Measurements from ENCODE around the gene DMC1. TPM values are rescaled to one million over a fixed set of nuclear protein-coding genes. Genes with fewer than 3 reads are reported as not detected.

Gene DMC1
- total and polyA plus RNA-seq, 9 of the 15 experiments (the other 6 are each of a cell fraction or from before 2014, with no cell fraction given), result 5.5 to 55.5 (median 9.8) TPM

DNA sequence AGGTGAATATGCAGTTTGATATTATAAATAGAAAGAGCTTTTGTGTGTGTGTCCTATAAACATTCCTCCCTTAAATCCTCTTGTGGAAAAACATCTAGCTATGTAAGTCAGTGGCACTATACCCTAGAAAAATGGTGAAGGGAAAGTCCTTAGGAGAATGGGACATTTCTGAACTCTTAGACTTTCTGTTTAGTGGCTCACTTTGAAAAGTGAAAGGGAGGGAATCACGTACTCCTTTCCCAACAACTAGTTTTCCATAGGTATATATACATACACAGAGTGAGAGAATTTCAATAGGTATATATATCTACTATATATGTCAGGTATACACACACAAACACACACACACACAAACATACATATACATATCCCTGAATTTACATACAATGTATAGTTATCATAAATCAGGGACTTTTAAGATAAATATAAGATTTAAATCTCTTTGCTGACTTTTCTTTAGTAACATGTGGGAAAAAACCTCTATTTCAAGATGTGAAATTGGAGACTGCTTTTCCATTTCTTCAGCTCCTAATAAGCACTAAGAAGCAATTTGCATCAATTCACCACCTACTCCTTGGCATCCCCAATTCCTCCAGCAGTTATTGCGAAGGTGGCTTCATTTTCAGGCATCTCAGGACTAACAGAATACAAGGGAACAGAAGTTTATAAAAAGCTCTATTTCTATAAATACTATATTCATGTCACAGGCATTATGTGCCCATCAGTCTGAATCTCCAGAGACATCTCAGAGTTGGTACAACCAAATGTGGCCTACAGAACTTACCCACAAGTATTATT is 50.3 kb downstream of the DMC1 start:
- Histone ChIP-seq H3K79me2 (ENCODE audit: control insufficient read depth, insufficient read depth, low read length) (no peaks in the 10 kb centered on the region), H3K4me2 (ENCODE audit: insufficient read depth, low read length) (no peak overlapping the region), H3K27ac (ENCODE audit: extremely low read depth, low read depth, low read length) (no peak overlapping the region), H3K9me1 (ENCODE audit: control insufficient read depth, insufficient read depth, low read length) (no peaks in the 10 kb centered on the region), H3K36me3 (ENCODE audit: control insufficient read depth, insufficient read depth, low read length) (no peaks in the 10 kb centered on the region), H3K4me1 (replicated peaks in 1 of 2; ENCODE audit: control insufficient read depth in 2 of 2, insufficient read depth in 2 of 2, low read length in 2 of 2) (peaks cover 5 to 6% of the 10 kb centered on the region in 2 experiments; a peak in 4 of 5 replicates), H3K9ac (ENCODE audit: insufficient read depth in 1 of 2, low read depth in 2 of 2, low read length in 2 of 2) (no peak overlapping the region), H4K20me1 (replicated peaks; ENCODE audit: control insufficient read depth, insufficient read depth, low read length) (no peaks in the 10 kb centered on the region), H3K4me3 (no peak overlapping the region), H2AFZ (ENCODE audit: low read depth, low read length) (no peak overlapping the region), H3K9me3 (replicated peaks; ENCODE audit: control insufficient read depth, insufficient read depth, low read depth, low read length) (no peaks in the 10 kb centered on the region), H3K27me3 (ENCODE audit: control insufficient read depth in 2 of 2, insufficient read depth in 2 of 2, low read length in 2 of 2) (no peaks in the 10 kb centered on the region)
- FAIRE-seq, result no peak
- ChIA-PET CTCF (ENCODE audit: low intra/inter-chr PET ratio) (no interaction called here), POLR2A (no interaction called here)
- no peak for ATAC-seq
- no TSS peak for BruUV-seq (replicated peaks)
- 90% methylated on average over 2 of the region's 2 CpGs for WGBS (ENCODE audit: insufficient coverage, low coverage, missing lambda C conversion rate)
- TF ChIP-seq ZNF347 (CRISPR knock-in tag; IDR thresholded peaks at IDR 0.05; ENCODE audit: low read depth) (no peak), KDM1A (IDR thresholded peaks at IDR 0.05) (no peak), SMC3 (conservative IDR thresholded peaks at IDR 0.05; ENCODE audit: insufficient read depth, low read depth, low read length) (no peak)
- in situ Hi-C loops (cut with MboI), result no loop called here
- intact Hi-C loops (cut with micrococcal nuclease), result no loop called here
- DNase-seq (ENCODE audit: extremely low read depth in 1 of 4, low spot score in 3 of 4), result no peak

DNA sequence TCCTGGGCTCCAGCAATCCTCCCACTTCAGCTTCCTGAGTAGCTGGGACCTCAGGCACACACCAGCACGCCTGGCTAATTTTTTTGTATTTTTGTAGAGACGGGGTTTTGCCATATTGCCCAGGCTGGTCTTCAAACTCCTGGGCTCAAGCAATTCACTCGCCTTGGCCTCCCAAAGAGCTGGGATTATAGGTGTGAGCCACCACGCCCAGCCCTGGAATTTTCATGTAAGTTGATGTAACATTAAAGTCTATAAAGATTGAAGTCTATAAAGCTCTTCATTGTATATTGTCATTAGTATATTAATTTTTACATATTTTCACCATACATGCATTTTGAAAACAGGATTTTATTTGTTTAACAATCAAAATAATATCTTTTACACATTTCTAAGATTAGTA is 51.4 kb downstream of the DMC1 start:
- H2AFZ ChIP-seq (ENCODE audit: low read depth, low read length), result no peak overlapping the region
- WGBS (ENCODE audit: insufficient coverage, low coverage, missing lambda C conversion rate), result 57% methylated on average over 4 of the region's 4 CpGs
- no TSS peak for BruUV-seq (replicated peaks)
- POLR2A ChIA-PET, result no interaction called here
- DNase-seq (ENCODE audit: extremely low read depth in 1 of 4, low spot score in 3 of 4) (no peak), ATAC-seq (no peak), FAIRE-seq (no peak)
- CTCF ChIA-PET (ENCODE audit: low intra/inter-chr PET ratio), result interaction anchor here (0.5 kb wide), 1 partner anchor 31 kb away, joined by 3 read pairs; no protein-coding TSS in a partner anchor
- H3K79me2 ChIP-seq (ENCODE audit: control insufficient read depth, insufficient read depth, low read length), result no peaks in the 10 kb centered on the region
- peaks cover 10 to 13% of the 10 kb centered on the region in 2 experiments; a peak in 4 of 5 replicates for H3K4me1 ChIP-seq (replicated peaks in 1 of 2; ENCODE audit: control insufficient read depth in 2 of 2, insufficient read depth in 2 of 2, low read length in 2 of 2)
- no peaks in the 10 kb centered on the region for H3K36me3 ChIP-seq (ENCODE audit: control insufficient read depth, insufficient read depth, low read length)
- H3K9ac ChIP-seq (ENCODE audit: insufficient read depth in 1 of 2, low read depth in 2 of 2, low read length in 2 of 2), result no peak overlapping the region
- H3K9me1 ChIP-seq (ENCODE audit: control insufficient read depth, insufficient read depth, low read length), result no peaks in the 10 kb centered on the region
- in situ Hi-C loops (cut with MboI) (no loop called here), intact Hi-C loops (cut with micrococcal nuclease) (no loop called here)
- no peaks in the 10 kb centered on the region for H3K27me3 ChIP-seq (ENCODE audit: control insufficient read depth in 2 of 2, insufficient read depth in 2 of 2, low read length in 2 of 2)
- H3K27ac ChIP-seq (ENCODE audit: extremely low read depth, low read depth, low read length), result no peak overlapping the region
- H3K4me2 ChIP-seq (ENCODE audit: insufficient read depth, low read length), result no peak overlapping the region
- H3K4me3 ChIP-seq, result no peak overlapping the region
- no peaks in the 10 kb centered on the region for H4K20me1 ChIP-seq (replicated peaks; ENCODE audit: control insufficient read depth, insufficient read depth, low read length)
- no peaks in the 10 kb centered on the region for H3K9me3 ChIP-seq (replicated peaks; ENCODE audit: control insufficient read depth, insufficient read depth, low read depth, low read length)
- TF ChIP-seq FIP1L1 (IDR thresholded peaks at IDR 0.05; ENCODE audit: low read depth, low read length, poor library complexity, severe bottlenecking) (no peak), ZHX1 (conservative IDR thresholded peaks at IDR 0.05; ENCODE audit: low read length) (no peak), BDP1 (IDR thresholded peaks at IDR 0.05; ENCODE audit: insufficient read depth, insufficient read length) (no peak), IRF1 (CRISPR knock-in tag; IDR thresholded peaks at IDR 0.05; ENCODE audit: borderline replicate concordance) (no peak), MTA2 (IDR thresholded peaks at IDR 0.05; ENCODE audit: low read depth) (no peak), NCOR1 (IDR thresholded peaks at IDR 0.05) (no peak)
- TF ChIP-seq, protein P1, sequence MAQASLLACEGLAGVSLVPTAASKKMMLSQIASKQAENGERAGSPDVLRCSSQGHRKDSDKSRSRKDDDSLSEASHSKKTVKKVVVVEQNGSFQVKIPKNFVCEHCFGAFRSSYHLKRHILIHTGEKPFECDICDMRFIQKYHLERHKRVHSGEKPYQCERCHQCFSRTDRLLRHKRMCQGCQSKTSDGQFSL (CRISPR knock-in tag; IDR thresholded peaks at IDR 0.05), result no peak
- TF ChIP-seq, protein P1 (tag; IDR thresholded peaks at IDR 0.05), result no peak

All from K562 (cell line).